OCI-LY3 (cell line): ENCODE results near the gene UGT2B28.
"Not testable (repeated sequence)": the region's sequence is repeated elsewhere in the genome, so short reads cannot be mapped to it uniquely, and the experiment has no call there.

ENCODE experiments used
- H2AFZ ChIP-seq: fragments of 200-600, 300-600 bp; shearing (Covaris generic); 2 replicates; pipeline ENCODE4 v1.6.0; 2014; ENCODE audit warnings: antibody characterized with exemption, low read depth, low read length
- H3K27ac ChIP-seq: fragments of 200-600, 300-600 bp; sonication (generic); 2 replicates; pipeline ENCODE4 v1.5.1; 2014; ENCODE audit warnings: mild to moderate bottlenecking, low read length, moderate library complexity, mixed read lengths
- H3K27me3 ChIP-seq: fragments of 200-600, 300-600 bp; sonication (generic); 2 replicates; pipeline ENCODE4 v1.6.1; 2014; ENCODE audit warnings: low read depth, low read length, mixed read lengths
- H3K36me3 ChIP-seq: fragments of 200-600, 300-600 bp; sonication (generic); replicated peaks from 2 replicates; pipeline ENCODE3; 2014; ENCODE audit warnings: low read depth, low read length, mixed read lengths
- H3K4me1 ChIP-seq: fragments of 300-600, 200-600 bp; sonication (generic); 2 replicates; pipeline ENCODE4 v1.6.1; 2014; ENCODE audit warnings: low read length, mixed read lengths
- H3K4me2 ChIP-seq: fragments of 200-600, 300-600 bp; sonication (generic); 2 replicates; pipeline ENCODE4 v1.6.1; 2014; ENCODE audit warnings: low read length, mixed read lengths
- H3K4me3 ChIP-seq: fragments of 300-600, 200-600 bp; sonication (generic); 2 replicates; pipeline ENCODE4 v1.5.1; 2014; ENCODE audit warnings: antibody characterized with exemption, mild to moderate bottlenecking, low read length, moderate library complexity
- H3K79me2 ChIP-seq: fragments of 300-600, 200-600 bp; shearing (Covaris generic); 2 replicates; pipeline ENCODE4 v1.6.1; 2014; ENCODE audit warnings: mild to moderate bottlenecking, low read length, mixed read lengths
- H3K9ac ChIP-seq: fragments of 300-600, 200-600 bp; shearing (Covaris generic); 2 replicates; pipeline ENCODE4 v1.6.0; 2014; ENCODE audit warnings: mild to moderate bottlenecking, low read length, moderate library complexity
- H3K9me3 ChIP-seq: fragments of 200-600, 300-600 bp; shearing (Covaris generic); 2 replicates; pipeline ENCODE4 v1.6.1; 2014; ENCODE audit warnings: low read length, mixed read lengths; ENCODE audit not compliant: insufficient read depth
- H4K20me1 ChIP-seq: fragments of 200-600, 300-600 bp; sonication (generic); 2 replicates; pipeline ENCODE4 v1.6.1; 2016; ENCODE audit warnings: low read length, mixed read lengths; ENCODE audit not compliant: insufficient read depth
- CTCF ChIP-seq: fragments of 200-600, 300-600 bp; sonication (generic); IDR thresholded peaks from 2 replicates; pipeline ENCODE4 v1.5.1; 2014; ENCODE audit warnings: antibody characterized with exemption, low read length, low read depth
- EZH2phosphoT487 ChIP-seq: fragments of 200-600 bp; shearing (Covaris generic); IDR thresholded peaks from 2 replicates; pipeline ENCODE4 v1.6.1; 2018; ENCODE audit warnings: antibody characterized with exemption, mixed run types, low read depth

UGT2B28 gene

GRCh38 chr4:69321153-69321729 is 41.0 kb downstream of the UGT2B28 start:
- H2AFZ ChIP-seq, result no peak overlapping the region
- H3K4me2 ChIP-seq, result no peak overlapping the region
- H3K9ac ChIP-seq, result no peak overlapping the region
- H3K27me3 ChIP-seq, result no peaks in the 10 kb centered on the region
- H3K4me3 ChIP-seq, result no peak overlapping the region
- H3K36me3 ChIP-seq, result no peaks in the 10 kb centered on the region
- no peaks in the 10 kb centered on the region for H3K4me1 ChIP-seq
- no peak overlapping the region for H3K27ac ChIP-seq
- H4K20me1 ChIP-seq, result no peaks in the 10 kb centered on the region
- TF ChIP-seq EZH2phosphoT487 (no peak), CTCF (no peak)
- no peaks in the 10 kb centered on the region for H3K79me2 ChIP-seq
- H3K9me3 ChIP-seq, result no peaks in the 10 kb centered on the region

GRCh38 chr4:69322055-69322454 is 41.8 kb downstream of the UGT2B28 start:
- H3K79me2 ChIP-seq, result no peaks in the 10 kb centered on the region
- TF ChIP-seq CTCF, result no peak
- no peak for TF ChIP-seq EZH2phosphoT487
- H4K20me1 ChIP-seq, result no peaks in the 10 kb centered on the region
- no peak overlapping the region for H3K27ac ChIP-seq
- H3K9me3 ChIP-seq, result no peaks in the 10 kb centered on the region
- H3K9ac ChIP-seq, result no peak overlapping the region
- no peak overlapping the region for H2AFZ ChIP-seq
- H3K4me1 ChIP-seq, result no peaks in the 10 kb centered on the region
- no peaks in the 10 kb centered on the region for H3K36me3 ChIP-seq
- no peaks in the 10 kb centered on the region for H3K27me3 ChIP-seq
- no peak overlapping the region for H3K4me3 ChIP-seq
- no peak overlapping the region for H3K4me2 ChIP-seq

- no peaks in the 10 kb centered on the region for H3K36me3 ChIP-seq
- no peak overlapping the region for H3K27ac ChIP-seq
- no peak for TF ChIP-seq CTCF
- H3K9ac ChIP-seq, result no peak overlapping the region
- H3K79me2 ChIP-seq, result no peaks in the 10 kb centered on the region
- H3K4me1 ChIP-seq, result no peaks in the 10 kb centered on the region
- H3K27me3 ChIP-seq, result no peaks in the 10 kb centered on the region
- no peak overlapping the region for H2AFZ ChIP-seq
- no peak overlapping the region for H3K4me3 ChIP-seq
- no peaks in the 10 kb centered on the region for H4K20me1 ChIP-seq
- no peaks in the 10 kb centered on the region for H3K9me3 ChIP-seq
- no peak overlapping the region for H3K4me2 ChIP-seq
These were observed 43.0 kb downstream of the UGT2B28 start for GRCh38 chr4:69323284-69323683.

GRCh38 chr4:69330345-69331047 is 50.2 kb downstream of the UGT2B28 start:
- no peak overlapping the region for H3K4me3 ChIP-seq
- TF ChIP-seq EZH2phosphoT487 (no peak), CTCF (no peak)
- H3K36me3 ChIP-seq, result no peaks in the 10 kb centered on the region
- H3K27me3 ChIP-seq, result no peaks in the 10 kb centered on the region
- H3K9me3 ChIP-seq, result no peaks in the 10 kb centered on the region
- no peak overlapping the region for H3K27ac ChIP-seq
- no peak overlapping the region for H2AFZ ChIP-seq
- H3K79me2 ChIP-seq, result no peaks in the 10 kb centered on the region
- H3K4me2 ChIP-seq, result no peak overlapping the region
- H3K9ac ChIP-seq, result no peak overlapping the region
- no peaks in the 10 kb centered on the region for H3K4me1 ChIP-seq
- no peaks in the 10 kb centered on the region for H4K20me1 ChIP-seq

- H3K9ac ChIP-seq, H3K9me3 ChIP-seq, H3K27me3 ChIP-seq, H3K4me3 ChIP-seq, H3K4me2 ChIP-seq, H3K36me3 ChIP-seq, H3K27ac ChIP-seq, H3K4me1 ChIP-seq, H3K79me2 ChIP-seq, H4K20me1 ChIP-seq, H2AFZ ChIP-seq: not testable (repeated sequence)
These were observed 51.0 kb downstream of the UGT2B28 start for GRCh38 chr4:69331304-69331703.
